Amygdala (tissue), 56 donors: Measurements from ENCODE around the gene PIH1D1.

ENCODE experiments used
- DNase-seq, 56 donors: peaks; one replicate each; lab custom pipeline; 2025; lab: John Stamatoyannopoulos, UW

The PIH1D1 gene

DNA sequence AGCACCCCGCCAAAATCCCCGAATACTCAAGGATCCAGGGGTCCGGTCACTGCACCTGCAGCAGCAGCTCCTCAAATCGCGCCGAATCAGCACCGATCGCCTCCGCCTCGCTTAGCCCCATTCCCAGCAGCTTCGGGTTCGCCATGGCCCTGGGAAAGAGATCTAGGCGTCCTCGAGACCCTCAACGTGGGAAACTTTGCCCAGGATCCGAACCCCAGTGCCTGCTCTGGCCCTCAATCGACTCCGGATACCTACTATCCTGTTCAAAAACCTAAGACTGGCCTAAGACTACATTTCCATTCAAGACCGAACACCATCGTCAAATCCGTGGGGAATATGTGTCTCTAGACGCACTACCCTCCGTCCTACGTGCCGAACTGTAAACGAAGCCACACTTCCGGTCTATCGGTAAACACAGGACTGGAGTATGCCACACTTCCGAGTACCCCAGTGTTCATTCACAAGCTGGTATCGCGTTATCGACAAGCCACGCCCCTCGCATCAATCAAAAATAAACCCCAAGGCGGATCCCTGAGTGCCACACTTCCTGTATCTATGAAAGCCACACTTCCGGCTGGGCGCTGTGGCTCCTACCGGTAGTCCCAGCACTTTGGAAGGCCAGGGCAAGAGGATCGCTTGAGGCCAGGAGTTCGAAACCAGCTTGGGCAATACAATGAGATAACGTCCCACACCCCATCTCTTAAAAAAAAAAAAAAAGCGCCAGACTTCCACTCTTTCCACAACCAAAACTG is at the start of gene PIH1D1:
Gene PIH1D1 (minus strand): TSS at position 385 of the 752 bp plus-strand sequence. CDS start 240 bp downstream, at position 145.
- peak; percentile 32 to 99 (median 93) for DNase-seq

- no peak for DNase-seq
These were observed 47.5 kb upstream of the PIH1D1 start for GRCh38 chr19:49499030-49499670.

GRCh38 chr19:49498475-49498874 is 46.9 kb upstream of the PIH1D1 start:
- no peak for DNase-seq

DNA sequence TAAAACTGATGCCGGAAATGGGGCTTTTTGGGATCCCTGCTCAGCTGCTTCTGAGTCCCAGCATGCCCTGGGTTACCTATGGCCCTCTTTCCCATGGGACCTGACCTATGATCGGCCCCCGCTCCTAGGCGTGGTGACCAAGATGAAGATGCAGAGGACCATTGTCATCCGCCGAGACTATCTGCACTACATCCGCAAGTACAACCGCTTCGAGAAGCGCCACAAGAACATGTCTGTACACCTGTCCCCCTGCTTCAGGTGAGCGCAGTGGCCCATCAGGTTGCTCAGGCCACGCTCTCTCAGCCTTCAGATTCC is 46.1 kb upstream of the PIH1D1 start:
- DNase-seq, result no peak

DNA sequence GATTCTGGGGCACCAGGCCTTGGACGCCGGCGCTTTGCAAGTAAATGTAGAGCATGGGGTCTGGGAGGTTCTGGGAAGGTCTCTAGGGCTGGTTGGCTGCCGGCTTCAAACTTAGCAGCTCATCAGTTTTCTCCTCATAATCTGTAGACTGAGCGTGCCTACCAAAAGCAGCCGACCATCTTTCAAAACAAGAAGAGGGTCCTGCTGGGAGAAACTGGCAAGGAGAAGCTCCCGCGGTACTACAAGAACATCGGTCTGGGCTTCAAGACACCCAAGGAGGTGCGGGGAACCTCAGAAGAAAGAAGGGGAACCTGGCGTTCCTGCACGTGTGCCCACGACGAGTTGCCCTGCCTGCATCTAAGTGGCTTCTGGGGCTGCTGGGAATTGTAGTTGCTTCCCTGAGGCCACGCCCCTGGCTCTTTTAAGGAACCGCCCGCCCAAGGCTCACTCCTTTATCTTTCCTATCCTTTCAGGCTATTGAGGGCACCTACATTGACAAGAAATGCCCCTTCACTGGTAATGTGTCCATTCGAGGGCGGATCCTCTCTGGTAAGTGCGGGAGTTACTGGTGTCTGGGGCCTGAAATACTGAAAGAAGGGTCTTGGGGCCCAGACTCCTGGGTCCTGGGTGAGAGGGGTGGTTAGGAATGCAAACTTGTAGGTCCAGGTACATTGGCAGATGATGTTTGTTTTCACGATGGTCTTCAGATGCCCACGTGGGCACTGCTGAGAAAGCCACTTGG is 45.6 kb upstream of the PIH1D1 start:
- DNase-seq, result peak in 13 of 56 donors; percentile 6 to 39 (median 20)

- DNase-seq, result no peak
These were observed 45.0 kb upstream of the PIH1D1 start for GRCh38 chr19:49496574-49497008.

- DNase-seq, result no peak
These were observed 41.2 kb upstream of the PIH1D1 start for GRCh38 chr19:49492573-49493405.

GRCh38 chr19:49491804-49492572 is 40.4 kb upstream of the PIH1D1 start:
- no peak for DNase-seq

- DNase-seq, result no peak
These were observed 39.6 kb upstream of the PIH1D1 start for GRCh38 chr19:49491030-49491803.

GRCh38 chr19:49490287-49491029 is 38.8 kb upstream of the PIH1D1 start:
- no peak for DNase-seq

DNA sequence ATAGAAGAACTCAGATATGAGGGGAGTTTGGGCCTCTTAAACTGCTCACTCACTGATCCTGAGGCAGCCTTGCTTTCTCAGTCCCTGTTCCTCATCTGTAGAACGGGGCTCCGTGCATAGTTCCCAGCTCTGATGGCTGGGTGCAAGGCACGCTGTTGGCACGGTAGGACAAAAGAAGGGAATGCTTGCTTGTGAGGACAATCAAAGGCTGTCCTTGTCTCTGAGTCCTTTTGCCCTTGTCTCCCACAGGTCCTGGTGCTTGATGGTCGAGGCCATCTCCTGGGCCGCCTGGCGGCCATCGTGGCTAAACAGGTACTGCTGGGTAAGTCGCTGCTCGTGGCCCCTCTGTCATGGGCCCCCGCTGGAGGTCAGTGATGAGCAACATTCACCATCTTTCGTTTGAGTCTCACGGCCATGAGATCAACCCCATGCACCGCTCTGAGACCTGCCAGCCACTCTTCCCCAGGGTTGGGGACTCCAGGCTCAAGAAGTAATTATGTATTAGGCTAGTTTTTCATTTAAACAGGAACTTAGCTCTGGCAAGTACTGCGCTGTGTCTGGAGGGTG is 38.1 kb upstream of the PIH1D1 start:
- no peak for DNase-seq

GRCh38 chr19:49488863-49489537 is 37.4 kb upstream of the PIH1D1 start:
- DNase-seq, result no peak

DNA sequence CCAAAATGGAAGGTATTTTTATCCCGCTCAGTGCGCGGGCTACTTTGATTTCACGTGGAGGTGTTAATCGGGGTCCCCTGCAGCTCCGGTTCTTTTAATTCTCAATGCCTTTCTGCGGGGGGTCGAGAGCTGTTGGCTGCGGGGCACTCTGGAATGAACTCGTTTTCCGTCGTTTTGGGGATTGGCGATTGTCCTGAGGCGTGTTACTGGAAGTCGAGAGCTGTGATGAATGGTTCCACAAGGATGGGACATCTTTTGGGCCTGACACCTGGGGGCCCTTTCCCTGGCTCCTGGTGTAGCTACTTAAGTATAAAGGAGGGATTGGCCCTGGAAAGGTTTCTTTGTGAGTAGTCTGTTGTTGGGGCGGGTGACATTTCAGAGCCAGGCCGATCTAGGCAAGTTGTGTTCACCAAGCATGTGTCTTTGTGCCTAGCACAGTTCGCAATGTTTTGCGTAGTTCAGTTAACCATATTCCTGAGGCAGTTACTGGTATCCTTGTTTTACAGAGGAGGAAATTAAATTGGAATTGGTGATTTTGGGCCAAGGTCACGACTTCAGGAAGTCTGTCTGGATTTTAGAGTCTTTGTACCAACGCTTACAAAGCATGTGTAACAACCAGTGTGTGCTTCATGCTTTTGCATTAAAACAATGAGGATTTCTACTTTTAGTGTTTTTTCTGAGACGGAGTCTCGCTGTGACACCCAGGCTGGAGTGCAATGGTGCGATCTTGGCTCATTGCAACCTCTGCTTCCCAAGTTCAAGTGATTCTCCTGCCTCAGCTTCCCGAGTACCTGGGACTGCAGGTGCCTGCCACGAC is 36.6 kb upstream of the PIH1D1 start:
- no peak for DNase-seq

GRCh38 chr19:49487277-49488045 is 35.8 kb upstream of the PIH1D1 start, which contains the start of gene RPL13A:
RPL13A (plus strand) TSS chr19:49487608; CDS start chr19:49487630, 22 bp downstream.
- DNase-seq, result peak; percentile 59 to 100 (median 98)

DNA sequence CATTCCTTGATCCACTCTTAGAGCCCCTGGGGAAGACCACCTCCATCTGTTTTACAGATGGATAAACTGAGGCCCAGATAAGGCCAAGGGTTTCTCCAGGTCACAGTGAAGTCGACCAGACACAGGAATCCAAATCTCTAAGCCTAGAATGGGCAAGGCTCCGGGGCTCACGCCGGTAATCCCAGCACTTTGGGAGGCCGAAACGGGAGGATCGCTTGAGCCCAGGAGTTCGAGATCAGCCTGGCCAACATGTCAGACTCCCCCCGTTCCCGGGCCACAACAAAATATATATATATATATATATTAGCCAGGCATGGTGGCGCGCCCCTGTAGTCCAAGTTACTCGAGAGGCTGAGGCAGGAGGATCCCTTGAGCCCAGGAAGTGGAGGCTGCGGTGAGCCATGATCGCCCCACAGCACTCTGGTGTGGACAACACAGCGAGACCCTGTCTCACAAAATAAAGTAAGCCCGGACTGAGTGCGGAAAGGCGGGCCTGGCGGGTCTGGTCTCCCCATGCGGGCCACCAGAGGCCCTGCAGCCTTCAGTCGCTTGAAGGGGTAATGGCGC is 35.2 kb upstream of the PIH1D1 start:
- no peak for DNase-seq
